ENCODE measurements around the gene P2RX3. TPM values are rescaled to one million over a fixed set of nuclear protein-coding genes. Genes with fewer than 3 reads are reported as not detected.
"Not testable (repeated sequence)": the region's sequence is repeated elsewhere in the genome, so short reads cannot be mapped to it uniquely, and the experiment has no call there.

The P2RX3 gene
- polyA plus RNA-seq, 6 donors from 2014 or later, result not detected

DNA sequence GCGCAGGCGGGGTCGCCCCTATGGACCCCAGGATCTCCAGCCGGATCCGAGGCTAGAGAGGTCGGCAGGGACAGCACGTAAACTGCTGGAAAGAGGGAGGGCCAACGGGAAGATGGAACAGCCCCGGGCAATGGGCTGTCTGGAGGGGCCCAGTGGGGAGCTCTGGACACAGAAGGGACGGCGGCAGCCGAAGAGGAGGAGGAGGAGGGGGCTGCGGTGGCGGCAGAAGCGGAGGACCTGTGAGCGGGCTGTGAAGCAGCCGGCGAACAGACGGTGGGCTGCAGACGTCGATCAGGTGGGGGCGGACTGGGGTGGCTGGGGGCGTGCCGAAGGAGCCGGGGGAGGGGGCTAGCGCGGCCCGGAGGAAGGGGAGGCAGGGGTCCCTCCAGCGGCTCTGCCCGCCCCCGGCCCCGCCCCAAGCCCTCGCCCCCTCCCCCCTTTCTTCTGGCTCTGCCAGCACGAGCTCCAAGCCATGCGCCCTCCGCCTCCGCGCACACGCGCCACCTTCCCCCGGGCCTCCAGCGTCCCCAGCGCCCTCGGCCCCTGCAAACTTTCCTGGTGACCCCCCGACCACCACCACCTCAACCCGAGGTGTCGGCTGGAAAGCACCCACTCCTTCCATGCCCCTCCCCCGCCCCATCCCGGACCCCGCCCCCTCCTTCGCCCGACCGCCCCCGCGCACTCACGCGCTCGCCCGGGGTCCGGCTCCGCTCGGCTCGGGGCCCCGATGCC, 13.8 kb upstream of the P2RX3 start:
- DNase-seq (no peak), ATAC-seq (ENCODE audit: low read depth in 2 of 2) (no peak)
- peak overlapping the region in 5 of 6 donors; percentile 73 to 93 (median 90) for H3K27ac Mint-ChIP-seq
- no peaks in the 10 kb centered on the region for H3K9me3 Mint-ChIP-seq
- no peaks in the 10 kb centered on the region for H3K27me3 Mint-ChIP-seq
- peaks cover 9 to 17% of the 10 kb centered on the region in 2 donors for H3K36me3 Mint-ChIP-seq
- H3K4me3 Mint-ChIP-seq, result peak overlapping the region; percentile 87 to 94 (median 90)
- H3K4me1 Mint-ChIP-seq, result peaks cover 15 to 32% (median 25%) of the 10 kb centered on the region in 3 donors

DNA sequence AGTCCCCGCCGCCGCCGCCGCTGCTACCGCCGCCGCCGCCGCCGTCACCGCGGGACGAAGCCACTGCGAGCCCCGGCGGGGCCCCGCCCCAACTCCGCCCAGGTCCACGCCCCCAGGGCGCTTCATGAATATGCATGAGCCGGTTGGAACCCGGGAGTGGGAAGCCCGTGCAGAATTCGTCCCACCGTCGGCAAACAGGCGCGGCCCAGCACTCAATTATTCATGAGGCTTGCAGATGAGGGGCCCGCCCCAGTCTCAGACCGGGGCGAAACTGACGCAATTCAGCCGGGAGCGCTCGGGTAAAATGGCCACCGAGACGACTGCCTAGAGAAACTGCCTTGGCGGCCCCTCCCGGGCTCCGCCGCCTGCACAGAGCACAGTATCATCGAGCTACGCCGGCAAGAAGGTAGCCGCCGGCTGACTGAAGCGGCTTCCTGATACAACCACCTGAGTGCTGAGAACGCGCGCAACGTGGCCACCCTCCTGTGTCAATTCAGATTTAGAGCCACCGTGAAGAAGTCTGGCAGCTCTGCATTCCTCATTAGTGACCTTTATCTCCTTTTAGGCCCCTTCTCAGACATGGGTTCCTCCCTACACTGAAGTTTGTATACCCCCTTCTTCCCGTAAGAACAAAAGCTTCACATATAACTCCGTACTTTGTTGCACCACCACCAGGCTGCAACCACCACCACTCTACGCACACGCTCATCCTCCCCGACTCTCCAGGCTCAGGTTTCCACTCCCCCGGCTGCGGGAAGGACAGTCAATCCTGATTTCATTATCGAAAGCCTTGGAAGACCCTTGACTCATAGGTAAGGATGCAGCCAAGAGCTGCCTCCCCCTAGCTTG, 13.0 kb upstream of the P2RX3 start, which contains the start of gene TNKS1BP1:
TSS of gene TNKS1BP1 (minus strand) at position 67 of the 849 bp plus-strand sequence. CDS start 3,067 bp downstream, outside the sequence.
- Mint-ChIP-seq H3K36me3 (peaks cover 13 to 23% of the 10 kb centered on the region in 2 donors), H3K9me3 (no peaks in the 10 kb centered on the region), H3K27ac (peak within 1 kb of the TSS; percentile 84 to 98 (median 95)), H3K4me3 (peak within 1 kb of the TSS; percentile 87 to 97 (median 93)), H3K27me3 (no peaks in the 10 kb centered on the region), H3K4me1 (peaks cover 15 to 34% (median 25%) of the 10 kb centered on the region in 3 donors)
- DNase-seq, result peak; percentile 85
- ATAC-seq (ENCODE audit: low read depth in 2 of 2), result peak; percentile 84 to 90

GRCh38 chr11:57325735-57326048, 12.5 kb upstream of the P2RX3 start:
- peak overlapping the region; percentile 87 to 97 (median 93) for H3K4me3 Mint-ChIP-seq
- no peak for DNase-seq
- H3K27me3 Mint-ChIP-seq, result no peaks in the 10 kb centered on the region
- no peak for ATAC-seq (ENCODE audit: low read depth in 2 of 2)
- peaks cover 13 to 29% of the 10 kb centered on the region in 2 donors for H3K36me3 Mint-ChIP-seq
- H3K4me1 Mint-ChIP-seq, result peaks cover 15 to 34% (median 25%) of the 10 kb centered on the region in 3 donors
- H3K27ac Mint-ChIP-seq, result peak overlapping the region; percentile 84 to 98 (median 95)
- no peaks in the 10 kb centered on the region for H3K9me3 Mint-ChIP-seq

- Mint-ChIP-seq H3K36me3 (peaks cover 20 to 39% of the 10 kb centered on the region in 2 donors), H3K27me3 (no peaks in the 10 kb centered on the region), H3K4me3 (peak overlapping the region in 3 of 8 donors; percentile 12 to 92 (median 66)), H3K27ac (peak overlapping the region in 2 of 6 donors; percentile 31 to 61), H3K4me1 (peaks cover 15 to 34% (median 25%) of the 10 kb centered on the region in 3 donors), H3K9me3 (no peaks in the 10 kb centered on the region)
- ATAC-seq (ENCODE audit: low read depth in 2 of 2) (no peak), DNase-seq (no peak)
Measured at GRCh38 chr11:57327721-57328120, 10.4 kb upstream of the P2RX3 start.

DNA sequence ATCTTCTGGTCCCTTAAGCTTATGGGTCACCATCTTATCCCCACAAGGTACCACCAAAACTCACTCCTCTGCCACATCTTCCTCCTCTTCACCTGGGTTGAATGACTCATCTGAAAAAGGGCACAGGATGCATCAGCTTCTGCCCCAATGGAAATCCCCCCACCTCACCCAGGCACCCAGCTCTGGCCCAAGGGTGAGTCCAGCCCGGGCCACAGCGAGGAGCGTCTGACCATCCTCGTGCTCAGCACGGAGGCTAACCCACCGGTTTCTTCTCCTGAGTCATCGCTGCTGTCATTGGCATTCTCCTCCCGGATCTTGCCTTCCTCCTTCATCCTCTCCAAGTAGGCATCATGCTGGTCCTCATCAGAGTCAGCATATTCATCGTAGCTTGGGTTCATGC, 8.1 kb upstream of the P2RX3 start:
- Mint-ChIP-seq H3K9me3 (no peaks in the 10 kb centered on the region), H3K27me3 (no peaks in the 10 kb centered on the region), H3K27ac (peak overlapping the region in 2 of 6 donors; percentile 24 to 69), H3K4me1 (peaks cover 22 to 39% (median 34%) of the 10 kb centered on the region in 3 donors), H3K4me3 (peak overlapping the region in 2 of 8 donors; percentile 25 to 69), H3K36me3 (peaks cover 20 to 39% of the 10 kb centered on the region in 2 donors)
- ATAC-seq (ENCODE audit: low read depth in 2 of 2) (no peak), DNase-seq (no peak)

DNA sequence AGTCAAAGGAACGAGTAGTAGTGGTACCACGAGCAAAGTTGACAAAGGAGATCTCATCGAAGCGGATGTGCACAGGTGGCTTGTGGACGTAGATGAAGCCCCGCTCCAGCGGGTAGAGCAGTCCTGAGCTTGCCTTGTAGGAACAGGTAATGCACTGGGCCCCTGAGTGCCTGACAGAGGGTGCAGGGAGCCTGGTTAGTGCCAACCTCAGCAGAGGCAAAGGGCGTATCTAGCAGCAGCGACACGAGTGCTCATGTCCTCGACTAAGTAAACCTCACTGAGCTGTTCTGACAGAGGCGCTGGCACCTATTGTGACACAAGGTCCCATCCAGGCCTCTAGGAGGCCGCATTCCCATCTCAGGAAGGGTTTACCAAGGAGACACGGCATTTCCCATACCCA, 6.4 kb upstream of the P2RX3 start:
- H3K36me3 Mint-ChIP-seq, result peaks cover 20 to 39% of the 10 kb centered on the region in 2 donors
- peak overlapping the region in 2 of 8 donors; percentile 15 to 71 for H3K4me3 Mint-ChIP-seq
- ATAC-seq (ENCODE audit: low read depth in 2 of 2), result no peak
- H3K4me1 Mint-ChIP-seq, result peaks cover 18 to 34% (median 32%) of the 10 kb centered on the region in 3 donors
- DNase-seq, result no peak
- H3K27ac Mint-ChIP-seq, result peak overlapping the region in 3 of 6 donors; percentile 9 to 78 (median 16)
- H3K9me3 Mint-ChIP-seq, result no peaks in the 10 kb centered on the region
- H3K27me3 Mint-ChIP-seq, result no peaks in the 10 kb centered on the region

- Mint-ChIP-seq H3K27ac (peak overlapping the region in 1 of 6 donors; percentile 32), H3K27me3 (no peaks in the 10 kb centered on the region), H3K9me3 (no peaks in the 10 kb centered on the region), H3K36me3 (peaks cover 11 to 31% of the 10 kb centered on the region in 2 donors), H3K4me3 (peak overlapping the region in 3 of 8 donors; percentile 41 to 84 (median 47)), H3K4me1 (peaks cover 18 to 33% (median 32%) of the 10 kb centered on the region in 3 donors)
- no peak for ATAC-seq (ENCODE audit: low read depth in 2 of 2)
- no peak for DNase-seq
Measured at GRCh38 chr11:57332694-57333440, 5.3 kb upstream of the P2RX3 start.

GRCh38 chr11:57335023-57335342, 3.2 kb upstream of the P2RX3 start:
- ATAC-seq (ENCODE audit: low read depth in 2 of 2) (no peak), DNase-seq (peak; percentile 4)
- H3K4me3 Mint-ChIP-seq, result peak overlapping the region; percentile 84 to 98 (median 95)
- peak overlapping the region; percentile 90 to 99 (median 96) for H3K27ac Mint-ChIP-seq
- peaks cover 7 to 17% of the 10 kb centered on the region in 2 donors for H3K36me3 Mint-ChIP-seq
- H3K4me1 Mint-ChIP-seq, result peaks cover 18 to 32% (median 30%) of the 10 kb centered on the region in 3 donors
- H3K9me3 Mint-ChIP-seq, result no peaks in the 10 kb centered on the region
- no peaks in the 10 kb centered on the region for H3K27me3 Mint-ChIP-seq

GRCh38 chr11:57335343-57336110, 2.6 kb upstream of the P2RX3 start, which contains the start of gene SSRP1:
Gene SSRP1, minus strand, starts transcription at chr11:57335892. Its CDS starts 771 bp downstream, at chr11:57335121.
- H3K27me3 Mint-ChIP-seq, result peaks cover 1 to 4% (median 3%) of the 10 kb centered on the region in 3 donors
- H3K27ac Mint-ChIP-seq, result peak within 1 kb of the TSS; percentile 96 to 99 (median 98)
- ATAC-seq (ENCODE audit: low read depth in 2 of 2) (peak; percentile 98 to 99), DNase-seq (peak; percentile 85)
- peaks cover 18 to 32% (median 30%) of the 10 kb centered on the region in 3 donors for H3K4me1 Mint-ChIP-seq
- no peaks in the 10 kb centered on the region for H3K9me3 Mint-ChIP-seq
- peaks cover 7 to 12% of the 10 kb centered on the region in 2 donors for H3K36me3 Mint-ChIP-seq
- peak within 1 kb of the TSS; percentile 84 to 98 (median 95) for H3K4me3 Mint-ChIP-seq

GRCh38 chr11:57336111-57336666, 2.0 kb upstream of the P2RX3 start:
- H3K27me3 Mint-ChIP-seq, result peaks cover 4 to 9% (median 6%) of the 10 kb centered on the region in 3 donors
- no peaks in the 10 kb centered on the region for H3K9me3 Mint-ChIP-seq
- H3K4me3 Mint-ChIP-seq, result peak overlapping the region; percentile 84 to 98 (median 95)
- peak overlapping the region; percentile 96 to 99 (median 98) for H3K27ac Mint-ChIP-seq
- no peak for DNase-seq
- peaks cover 5 to 7% of the 10 kb centered on the region in 2 donors for H3K36me3 Mint-ChIP-seq
- H3K4me1 Mint-ChIP-seq, result peaks cover 18 to 32% (median 30%) of the 10 kb centered on the region in 3 donors
- peak; percentile 2 to 4 for ATAC-seq (ENCODE audit: low read depth in 2 of 2)

GRCh38 chr11:57336856-57337255, 1.3 kb upstream of the P2RX3 start:
- Mint-ChIP-seq H3K27ac (peak overlapping the region in 3 of 6 donors; percentile 63 to 99 (median 97)), H3K4me1 (peaks cover 18 to 32% (median 30%) of the 10 kb centered on the region in 3 donors), H3K4me3 (peak overlapping the region in 5 of 8 donors; percentile 84 to 98 (median 95))
- DNase-seq; H3K27me3 Mint-ChIP-seq; ATAC-seq (ENCODE audit: low read depth in 2 of 2); H3K9me3 Mint-ChIP-seq; H3K36me3 Mint-ChIP-seq: not testable (repeated sequence)

DNA sequence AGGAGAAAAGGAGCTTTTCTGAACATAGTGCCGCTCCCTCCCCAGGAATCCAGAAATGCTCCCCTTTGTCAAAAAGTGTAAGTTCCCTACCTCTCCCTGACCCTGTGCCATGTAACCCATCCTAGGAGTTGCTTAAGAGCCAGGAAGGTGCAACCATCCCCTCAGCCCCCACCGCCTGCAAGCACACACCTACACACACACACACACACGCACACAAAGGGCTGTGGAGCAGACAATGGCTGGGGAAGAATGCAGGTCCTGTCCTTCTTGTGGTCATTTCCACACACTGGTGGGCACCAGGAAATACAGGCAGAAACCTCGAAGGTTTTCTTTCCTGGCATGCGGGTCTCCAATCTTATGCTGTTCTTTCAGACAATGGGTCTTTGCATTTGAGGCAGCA, 1.2 kb downstream of the P2RX3 start:
- ATAC-seq (ENCODE audit: low read depth in 2 of 2), result no peak
- Mint-ChIP-seq H3K27ac (no peak overlapping the region), H3K9me3 (no peaks in the 10 kb centered on the region), H3K4me1 (peaks cover 13 to 20% (median 18%) of the 10 kb centered on the region in 3 donors), H3K4me3 (no peak overlapping the region), H3K36me3 (no peaks in the 10 kb centered on the region), H3K27me3 (peaks cover 4 to 9% (median 6%) of the 10 kb centered on the region in 3 donors)
- DNase-seq, result no peak
